Central memory CD8-positive, alpha-beta T cell (primary cell): ENCODE measurements around the gene PNN.
"Not testable (repeated sequence)": the region's sequence is repeated elsewhere in the genome, so short reads cannot be mapped to it uniquely, and the experiment has no call there.

Experiments
- ATAC-seq: fragments of 150-1000 bp; cut with Tn5 transposase; replicated peaks from 2 replicates; pipeline ENCODE4 v1.10.0; 2022; ENCODE audit warnings: mild to moderate bottlenecking, moderate FRiP score, moderate number of reproducible peaks; ENCODE audit not compliant: poor library complexity, severe bottlenecking; ENCODE audit errors: extremely low read depth
- DNase-seq, 2 donors: peaks; one replicate each; pipeline ENCODE4 v3.0.0; 2021; ENCODE audit warnings: low spot score in 2 of 2
- H3K27ac Mint-ChIP-seq: one replicate; pipeline ENCODE4 v1.8.0; 2022; ENCODE audit warnings: low read depth, mild to moderate bottlenecking, moderate library complexity, mixed read lengths
- H3K27me3 Mint-ChIP-seq: one replicate; pipeline ENCODE4 v1.8.0; 2022; ENCODE audit warnings: mixed read lengths
- H3K36me3 Mint-ChIP-seq: one replicate; pipeline ENCODE4 v1.8.0; 2022; ENCODE audit warnings: mild to moderate bottlenecking, moderate library complexity, mixed read lengths; ENCODE audit not compliant: insufficient read depth
- H3K4me1 Mint-ChIP-seq: one replicate; pipeline ENCODE4 v1.8.0; 2022; ENCODE audit warnings: mixed read lengths
- H3K4me3 Mint-ChIP-seq: one replicate; pipeline ENCODE4 v1.8.0; 2022; ENCODE audit warnings: mild to moderate bottlenecking, moderate library complexity, mixed read lengths
- H3K9me3 Mint-ChIP-seq: one replicate; pipeline ENCODE4 v1.8.0; 2022; ENCODE audit warnings: mixed read lengths

PNN gene

GRCh38 chr14:39220473-39220872 lies 45.4 kb downstream of the PNN start:
- not testable (repeated sequence) for H3K4me1 Mint-ChIP-seq, H3K36me3 Mint-ChIP-seq, H3K9me3 Mint-ChIP-seq

GRCh38 chr14:39228044-39228443 lies 53.0 kb downstream of the PNN start:
- Mint-ChIP-seq H3K4me1 (peaks cover 46% of the 10 kb centered on the region), H3K9me3 (no peaks in the 10 kb centered on the region), H3K36me3 (peaks cover 4% of the 10 kb centered on the region), H3K4me3 (no peak overlapping the region), H3K27ac (peak overlapping the region; percentile 96), H3K27me3 (no peaks in the 10 kb centered on the region)
- DNase-seq (no peak), ATAC-seq (no peak)

More at GRCh38 chr14:39220473-39220872, 45.4 kb downstream of the PNN start:
- not testable (repeated sequence) for DNase-seq, H3K4me3 Mint-ChIP-seq, H3K27ac Mint-ChIP-seq, ATAC-seq, H3K27me3 Mint-ChIP-seq

GRCh38 chr14:39228509-39229221 lies 53.6 kb downstream of the PNN start:
- H3K27ac Mint-ChIP-seq = peak overlapping the region; percentile 96
- no peaks in the 10 kb centered on the region for H3K9me3 Mint-ChIP-seq
- ATAC-seq (no peak), DNase-seq (no peak)
- H3K27me3 Mint-ChIP-seq = no peaks in the 10 kb centered on the region
- H3K36me3 Mint-ChIP-seq = peaks cover 4% of the 10 kb centered on the region
- peak overlapping the region; percentile 36 for H3K4me3 Mint-ChIP-seq
- H3K4me1 Mint-ChIP-seq = peaks cover 49% of the 10 kb centered on the region

GRCh38 chr14:39229222-39229543 lies 54.1 kb downstream of the PNN start:
- ATAC-seq = peak; percentile 86
- peak overlapping the region; percentile 36 for H3K4me3 Mint-ChIP-seq
- peak; percentile 14 to 56 for DNase-seq
- peak overlapping the region; percentile 96 for H3K27ac Mint-ChIP-seq
- H3K4me1 Mint-ChIP-seq = peaks cover 49% of the 10 kb centered on the region
- H3K36me3 Mint-ChIP-seq = peaks cover 4% of the 10 kb centered on the region
- H3K27me3 Mint-ChIP-seq = no peaks in the 10 kb centered on the region
- H3K9me3 Mint-ChIP-seq = no peaks in the 10 kb centered on the region

GRCh38 chr14:39229601-39230110 lies 54.6 kb downstream of the PNN start:
- H3K27ac Mint-ChIP-seq = peak overlapping the region; percentile 96
- no peak overlapping the region for H3K4me3 Mint-ChIP-seq
- H3K4me1 Mint-ChIP-seq = peaks cover 49% of the 10 kb centered on the region
- no peak for DNase-seq
- peaks cover 4% of the 10 kb centered on the region for H3K36me3 Mint-ChIP-seq
- ATAC-seq = peak; percentile 31
- H3K9me3 Mint-ChIP-seq = no peaks in the 10 kb centered on the region
- no peaks in the 10 kb centered on the region for H3K27me3 Mint-ChIP-seq

GRCh38 chr14:39230416-39231035 lies 55.5 kb downstream of the PNN start:
- no peaks in the 10 kb centered on the region for H3K9me3 Mint-ChIP-seq
- ATAC-seq = no peak

GRCh38 chr14:39231751-39232553 lies 56.9 kb downstream of the PNN start:
- not testable (repeated sequence) for H3K36me3 Mint-ChIP-seq, H3K9me3 Mint-ChIP-seq, ATAC-seq, H3K4me3 Mint-ChIP-seq, H3K27me3 Mint-ChIP-seq
- peak overlapping the region; percentile 25 for H3K27ac Mint-ChIP-seq
- H3K4me1 Mint-ChIP-seq = peaks cover 59% of the 10 kb centered on the region
- DNase-seq = peak in 1 of 2 donors; percentile 20

More at GRCh38 chr14:39230416-39231035, 55.5 kb downstream of the PNN start:
- Mint-ChIP-seq H3K4me1 (peaks cover 49% of the 10 kb centered on the region), H3K36me3 (peaks cover 4% of the 10 kb centered on the region), H3K27ac (peak overlapping the region; percentile 96), H3K27me3 (no peaks in the 10 kb centered on the region), H3K4me3 (peak overlapping the region; percentile 15)
- DNase-seq = no peak
